Loucy (cell line): ENCODE results near the gene FERD3L.

Experiments
- H2AFZ ChIP-seq: fragments of 200-600 bp; sonication (generic); 2 replicates; pipeline ENCODE4 v1.6.0; 2016; ENCODE audit warnings: antibody characterized with exemption, mild to moderate bottlenecking, low read length, moderate library complexity
- H3F3A ChIP-seq: fragments of 200-600 bp; 2 replicates; pipeline ENCODE4 v1.6.0; 2016; ENCODE audit warnings: antibody characterized with exemption, low read depth, mild to moderate bottlenecking
- H3K27me3 ChIP-seq: fragments of 200-600 bp; sonication (generic); 2 replicates; pipeline ENCODE4 v1.6.1; 2014; ENCODE audit warnings: low read length, mild to moderate bottlenecking; ENCODE audit not compliant: insufficient read depth, poor library complexity, severe bottlenecking
- H3K36me3 ChIP-seq: fragments of 200-600 bp; sonication (generic); 2 replicates; pipeline ENCODE4 v1.6.1; 2016; ENCODE audit warnings: low read length; ENCODE audit not compliant: insufficient read depth
- H3K4me1 ChIP-seq: fragments of 200-600 bp; sonication (generic); 2 replicates; pipeline ENCODE4 v1.5.1; 2014; ENCODE audit warnings: low read length, mild to moderate bottlenecking; ENCODE audit not compliant: insufficient read depth, poor library complexity, severe bottlenecking
- H3K4me2 ChIP-seq: fragments of 200-600 bp; sonication (generic); 2 replicates; pipeline ENCODE4 v1.6.0; 2014; ENCODE audit warnings: antibody characterized with exemption, low read length, low read depth, mild to moderate bottlenecking; ENCODE audit not compliant: poor library complexity, severe bottlenecking
- H3K4me3 ChIP-seq: fragments of 200-600 bp; sonication (generic); 2 replicates; pipeline ENCODE4 v1.5.1; 2014; ENCODE audit warnings: low read length, mild to moderate bottlenecking, mixed read lengths; ENCODE audit not compliant: poor library complexity, severe bottlenecking
- H3K79me2 ChIP-seq: fragments of 200-600 bp; sonication (generic); 2 replicates; pipeline ENCODE4 v1.6.1; 2014; ENCODE audit warnings: low read length; ENCODE audit not compliant: insufficient read depth
- H3K9ac ChIP-seq: fragments of 200-600 bp; sonication (generic); 2 replicates; pipeline ENCODE4 v1.6.0; 2014; ENCODE audit warnings: mild to moderate bottlenecking, low read depth, low read length, moderate library complexity; ENCODE audit not compliant: poor library complexity, severe bottlenecking
- H3K9me2 ChIP-seq: fragments of 200-600 bp; sonication (generic); replicated peaks from 2 replicates; pipeline ENCODE4 v1.6.1; 2016; ENCODE audit warnings: low read depth, low read length, mixed read lengths
- H3K9me3 ChIP-seq: fragments of 200-600 bp; sonication (generic); 2 replicates; pipeline ENCODE4 v1.6.1; 2014; ENCODE audit warnings: mild to moderate bottlenecking, antibody characterized with exemption, low read length, low read depth; ENCODE audit not compliant: insufficient read depth
- H4K20me1 ChIP-seq: fragments of 200-600 bp; sonication (generic); 2 replicates; pipeline ENCODE4 v1.6.0; 2014; ENCODE audit warnings: antibody characterized with exemption, low read length, mild to moderate bottlenecking; ENCODE audit not compliant: insufficient read depth, poor library complexity, severe bottlenecking
- CTCF ChIP-seq: fragments of 200-600 bp; sonication (generic); conservative IDR thresholded peaks from 2 replicates; pipeline ENCODE4 v1.5.1; 2014; ENCODE audit warnings: mild to moderate bottlenecking, antibody characterized with exemption, low read length
- EZH2phosphoT487 ChIP-seq: fragments of 200-600 bp; IDR thresholded peaks from 2 replicates; pipeline ENCODE4 v1.6.1; 2018; ENCODE audit warnings: antibody characterized with exemption, mild to moderate bottlenecking, moderate library complexity, borderline replicate concordance

The FERD3L gene

GRCh38 chr7:19114551-19114855 lies 30.7 kb downstream of the FERD3L start:
- Histone ChIP-seq H2AFZ (no peak overlapping the region), H3K4me1 (no peaks in the 10 kb centered on the region), H3K9me3 (no peaks in the 10 kb centered on the region), H3K79me2 (no peaks in the 10 kb centered on the region), H3K9ac (no peak overlapping the region), H3K9me2 (no peaks in the 10 kb centered on the region), H3F3A (no peaks in the 10 kb centered on the region), H3K36me3 (no peaks in the 10 kb centered on the region), H4K20me1 (no peaks in the 10 kb centered on the region), H3K4me2 (no peak overlapping the region), H3K27me3 (no peaks in the 10 kb centered on the region), H3K4me3 (no peak overlapping the region)
- TF ChIP-seq CTCF (no peak), EZH2phosphoT487 (no peak)

- H3K4me1 ChIP-seq: no peaks in the 10 kb centered on the region
- H2AFZ ChIP-seq: no peak overlapping the region
- no peaks in the 10 kb centered on the region for H3K79me2 ChIP-seq
- H3K36me3 ChIP-seq: no peaks in the 10 kb centered on the region
- no peak overlapping the region for H3K4me3 ChIP-seq
- H3F3A ChIP-seq: no peaks in the 10 kb centered on the region
- TF ChIP-seq CTCF: no peak
- TF ChIP-seq EZH2phosphoT487: no peak
- no peak overlapping the region for H3K4me2 ChIP-seq
- H4K20me1 ChIP-seq: no peaks in the 10 kb centered on the region
- no peaks in the 10 kb centered on the region for H3K9me3 ChIP-seq
- no peaks in the 10 kb centered on the region for H3K9me2 ChIP-seq
- no peak overlapping the region for H3K9ac ChIP-seq
- H3K27me3 ChIP-seq: no peaks in the 10 kb centered on the region
Observed at GRCh38 chr7:19113855-19114550, 31.2 kb downstream of the FERD3L start.

GRCh38 chr7:19113002-19113350 lies 32.2 kb downstream of the FERD3L start:
- TF ChIP-seq EZH2phosphoT487 (no peak), CTCF (no peak)
- no peaks in the 10 kb centered on the region for H3K27me3 ChIP-seq
- H2AFZ ChIP-seq: no peak overlapping the region
- H4K20me1 ChIP-seq: no peaks in the 10 kb centered on the region
- no peak overlapping the region for H3K4me2 ChIP-seq
- H3F3A ChIP-seq: no peaks in the 10 kb centered on the region
- H3K9ac ChIP-seq: no peak overlapping the region
- no peaks in the 10 kb centered on the region for H3K9me2 ChIP-seq
- no peak overlapping the region for H3K4me3 ChIP-seq
- no peaks in the 10 kb centered on the region for H3K36me3 ChIP-seq
- no peaks in the 10 kb centered on the region for H3K9me3 ChIP-seq
- H3K79me2 ChIP-seq: no peaks in the 10 kb centered on the region
- H3K4me1 ChIP-seq: no peaks in the 10 kb centered on the region
